Measurements from ENCODE around the gene CS. TPM values are rescaled to one million over a fixed set of nuclear protein-coding genes. Genes with fewer than 3 reads are reported as not detected.

Gene CS
- total RNA-seq, 1 experiment from 2014 or later: 250 TPM

DNA sequence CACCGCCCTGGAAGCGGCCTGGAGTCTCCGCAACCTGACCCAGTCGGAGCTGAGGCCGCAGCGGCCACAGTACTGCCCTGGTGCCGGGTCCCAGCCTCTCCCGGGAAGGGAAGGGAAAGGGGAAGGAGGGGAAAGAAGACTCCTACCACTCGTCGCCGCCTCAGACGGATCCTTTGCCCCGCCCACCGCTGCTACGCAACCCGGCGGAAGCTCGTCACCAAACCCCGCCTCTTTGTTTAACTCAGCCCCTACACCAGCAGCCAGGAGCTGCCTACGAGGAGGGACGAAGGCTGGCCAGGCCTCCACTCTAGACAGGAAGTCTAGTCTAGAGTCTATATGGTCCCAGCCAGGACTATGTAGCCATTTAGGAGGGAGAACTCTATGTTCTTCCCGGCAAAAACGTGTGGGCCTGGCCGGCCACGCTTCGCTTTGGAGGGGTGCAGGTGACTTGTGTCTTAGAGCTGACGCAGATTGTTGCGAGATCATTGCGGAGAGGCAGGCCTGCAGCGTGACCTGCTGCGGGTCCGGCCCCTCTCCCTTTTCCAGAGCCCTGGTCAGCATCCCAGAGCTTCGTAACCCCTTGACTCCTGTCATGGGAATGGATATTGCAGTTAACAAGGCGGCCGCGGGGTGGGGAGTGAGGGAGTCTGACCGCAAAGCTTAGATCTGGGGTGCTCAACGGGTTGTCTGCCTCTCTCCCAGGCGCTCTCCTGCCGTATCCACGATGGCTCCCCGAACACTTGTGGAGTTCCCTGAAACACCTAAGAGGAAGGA lies 78.2 kb downstream of the CS start, which contains the start of gene RNF41:
Gene RNF41, minus strand, starts transcription at position 166 of the 774 bp plus-strand sequence. CDS start 7,875 bp downstream, outside the sequence.
- H2AK5ac ChIP-seq (ENCODE audit: insufficient read length, low read length): no peak within 1 kb of the TSS
- H3K18ac ChIP-seq (ENCODE audit: insufficient read length, low read depth, low read length): peak within 1 kb of the TSS; percentile 72
- no peaks in the 10 kb centered on the region; the same call in 1 of the 2 replicates for H3K79me2 ChIP-seq (ENCODE audit: insufficient read depth, low read length)
- no CpG with 5 or more reads among the region's 42 CpGs for WGBS (ENCODE audit: extremely low coverage, insufficient read length, low lambda C conversion rate)
- no peak within 1 kb of the TSS for H2BK120ac ChIP-seq (ENCODE audit: low read depth, low read length, poor library complexity, severe bottlenecking)
- TF ChIP-seq CTCF (conservative IDR thresholded peaks at IDR 0.05): peak; percentile 35; the same call in 2 of the 3 replicates
- H2BK20ac ChIP-seq (ENCODE audit: low read depth, low read length, poor library complexity, severe bottlenecking): no peak within 1 kb of the TSS
- H2AFZ ChIP-seq (ENCODE audit: low read length): no peak within 1 kb of the TSS
- peaks cover 26% of the 10 kb centered on the region for H3K23me2 ChIP-seq (ENCODE audit: insufficient read length, low read depth, low read length, poor library complexity, severe bottlenecking)
- peak within 1 kb of the TSS; percentile 81 for H3K9ac ChIP-seq (ENCODE audit: extremely low read depth, insufficient read length, low read length)
- peak; percentile 99 for DNase-seq
- H4K5ac ChIP-seq (ENCODE audit: insufficient read length, low read depth, low read length): no peak within 1 kb of the TSS
- H2BK12ac ChIP-seq (ENCODE audit: insufficient read length, low read depth, low read length): no peak within 1 kb of the TSS
- H3K27ac ChIP-seq (ENCODE audit: insufficient read length, low read depth, low read length): peak within 1 kb of the TSS; percentile 79
- H4K20me1 ChIP-seq (ENCODE audit: control insufficient read depth, insufficient read depth, insufficient read length): peaks cover 3% of the 10 kb centered on the region
- no peak within 1 kb of the TSS for H2BK15ac ChIP-seq (ENCODE audit: low read depth, low read length)
- peaks cover 2% of the 10 kb centered on the region; the same call in 1 of the 2 replicates for H3K4me1 ChIP-seq (ENCODE audit: insufficient read depth, low read length)
- H2BK5ac ChIP-seq (ENCODE audit: insufficient read length, low read length): peak within 1 kb of the TSS; percentile 55
- peak within 1 kb of the TSS; percentile 69 for H3K4me2 ChIP-seq (ENCODE audit: insufficient read depth, insufficient read length, low read length)
- H3K14ac ChIP-seq (ENCODE audit: insufficient read depth, low read length): peak within 1 kb of the TSS; percentile 84
- H3K79me1 ChIP-seq (ENCODE audit: insufficient read depth, low read depth, low read length, poor library complexity, severe bottlenecking): no peaks in the 10 kb centered on the region
- no peak within 1 kb of the TSS for H3K56ac ChIP-seq (ENCODE audit: insufficient read length, low read depth, low read length)
- Mint-ChIP-seq H3K36me3 (ENCODE audit: insufficient read depth in 1 of 3, low read depth in 3 of 3) (peaks cover 7 to 19% (median 14%) of the 10 kb centered on the region in 3 experiments; a peak in 6 of 7 replicates), H3K4me1 (peaks cover 32 to 39% of the 10 kb centered on the region in 2 experiments), H3K27me3 (ENCODE audit: low read depth) (no peaks in the 10 kb centered on the region), H3K9me3 (no peaks in the 10 kb centered on the region; a peak in 2 of 5 replicates), H3K27ac (peak within 1 kb of the TSS; percentile 98), H3K4me3 (peak within 1 kb of the TSS; percentile 98 to 99)
- no peaks in the 10 kb centered on the region for H3K27me3 ChIP-seq (ENCODE audit: insufficient read depth, low read length)
- H3K4ac ChIP-seq (ENCODE audit: low read depth, low read length): no peak within 1 kb of the TSS
- H4K91ac ChIP-seq (ENCODE audit: insufficient read length, low read depth, low read length): no peak within 1 kb of the TSS
- H3K23ac ChIP-seq (ENCODE audit: insufficient read length, low read depth, low read length): no peak within 1 kb of the TSS
- H3K9me3 ChIP-seq (ENCODE audit: control insufficient read depth, low read depth, low read length): no peaks in the 10 kb centered on the region
- H3T11ph ChIP-seq (ENCODE audit: low read length): no peak within 1 kb of the TSS
- no peak within 1 kb of the TSS for H4K8ac ChIP-seq (replicated peaks; ENCODE audit: insufficient read length, low read depth, low read length)

Other genes starting within 250 kb of the CS start
- 51.2 and 56.5 TPM in 2 replicates for gene ERBB3, start 220.2 kb downstream of the CS start, total RNA-seq (2021)
- gene PA2G4, start 195.8 kb downstream of the CS start, total RNA-seq (2021): 248 TPM in 2 replicates
- gene RPL41, start 183.7 kb downstream of the CS start, total RNA-seq (2021): 4,637 and 4,685 TPM in 2 replicates
- 8.9 and 9.4 TPM in 2 replicates for gene ZC3H10, start 182.1 kb downstream of the CS start, total RNA-seq (2021)
- 111 and 112 TPM in 2 replicates for gene ESYT1, start 172.1 kb downstream of the CS start, total RNA-seq (2021)
- 165 and 168 TPM in 2 replicates for gene MYL6B, start 147.7 kb downstream of the CS start, total RNA-seq (2021)
- gene MYL6, start 142.0 kb downstream of the CS start, total RNA-seq (2021): 1,181 and 1,197 TPM in 2 replicates
- 85.0 and 86.9 TPM in 2 replicates for gene SMARCC2, start 110.8 kb downstream of the CS start, total RNA-seq (2021)
- gene RNF41, start 78.4 kb downstream of the CS start, total RNA-seq (2021): 60.8 and 64.8 TPM in 2 replicates
- gene NABP2, start 76.0 kb downstream of the CS start, total RNA-seq (2021): 48.7 and 49.0 TPM in 2 replicates
- gene SLC39A5, start 70.3 kb downstream of the CS start, total RNA-seq (2021): 0.15 TPM in 1 of 2 replicates, not detected in the other
- 33.4 and 34.6 TPM in 2 replicates for gene ANKRD52, start 41.9 kb downstream of the CS start, total RNA-seq (2021)
- 24.8 and 26.1 TPM in 2 replicates for gene COQ10A, start 33.4 kb downstream of the CS start, total RNA-seq (2021)
- 203 and 221 TPM in 2 replicates for gene CNPY2, start 15.7 kb upstream of the CS start, total RNA-seq (2021)
- gene PAN2, start 33.7 kb upstream of the CS start, total RNA-seq (2021): 35.4 and 40.8 TPM in 2 replicates
- 1.5 and 2.0 TPM in 2 replicates for gene IL23A, start 38.6 kb upstream of the CS start, total RNA-seq (2021)
- gene STAT2, start 59.8 kb upstream of the CS start, total RNA-seq (2021): 47.8 and 49.9 TPM in 2 replicates
- gene APOF, start 62.5 kb upstream of the CS start, total RNA-seq (2021): not detected in 2 replicates
- 64.9 and 68.0 TPM in 2 replicates for gene TIMELESS, start 149.1 kb upstream of the CS start, total RNA-seq (2021)
- gene MIP, start 154.3 kb upstream of the CS start, total RNA-seq (2021): 0.17 TPM in 1 of 2 replicates, not detected in the other
- 4.2 and 4.9 TPM in 2 replicates for gene SPRYD4, start 168.2 kb upstream of the CS start, total RNA-seq (2021)
- gene GLS2, start 187.8 kb upstream of the CS start, total RNA-seq (2021): 15.9 and 17.0 TPM in 2 replicates
- gene RBMS2, start 221.5 kb upstream of the CS start, total RNA-seq (2021): 9.5 TPM in 2 replicates

Data from H9 (cell line).